Measurements from ENCODE around the gene RHCG. TPM values are rescaled to one million over a fixed set of nuclear protein-coding genes. Genes with fewer than 3 reads are reported as not detected.

The RHCG gene
- total and polyA plus RNA-seq, 8 donors, result 2.2 to 3.1 (median 2.6) TPM; not detected in 2

GRCh38 chr15:89460048-89460447, 36.3 kb downstream of the RHCG start:
- Histone ChIP-seq H3K36me3 (no peaks in the 10 kb centered on the region), H3K4me1 (no peaks in the 10 kb centered on the region), H3K27me3 (peaks cover 0 to 25% of the 10 kb centered on the region in 2 donors), H3K4me3 (no peak overlapping the region), H3K27ac (no peak overlapping the region), H3K9me3 (peaks cover 0 to 12% of the 10 kb centered on the region in 2 donors)
- TF ChIP-seq CTCF (IDR thresholded peaks at IDR 0.05), result no peak
- DNase-seq, result no peak
- no peak for ATAC-seq
- intact Hi-C loops (cut with DNase I), result no loop called here

GRCh38 chr15:89459271-89460038, 36.9 kb downstream of the RHCG start:
- no peak for ATAC-seq
- no peak for TF ChIP-seq CTCF (IDR thresholded peaks at IDR 0.05)
- Histone ChIP-seq H3K4me3 (no peak overlapping the region), H3K36me3 (no peaks in the 10 kb centered on the region), H3K27me3 (peaks cover 0 to 28% of the 10 kb centered on the region in 2 donors), H3K4me1 (no peaks in the 10 kb centered on the region), H3K27ac (no peak overlapping the region), H3K9me3 (peaks cover 0 to 12% of the 10 kb centered on the region in 2 donors)
- no peak for DNase-seq
- intact Hi-C loops (cut with DNase I), result no loop called here

GRCh38 chr15:89458440-89458839, 37.9 kb downstream of the RHCG start:
- H3K4me1 ChIP-seq, result no peaks in the 10 kb centered on the region
- TF ChIP-seq CTCF (IDR thresholded peaks at IDR 0.05), result no peak
- peaks cover 0 to 12% of the 10 kb centered on the region in 2 donors for H3K9me3 ChIP-seq
- intact Hi-C loops (cut with DNase I), result no loop called here
- no peak for DNase-seq
- no peak overlapping the region for H3K4me3 ChIP-seq
- H3K27ac ChIP-seq, result no peak overlapping the region
- ATAC-seq, result no peak
- no peaks in the 10 kb centered on the region for H3K36me3 ChIP-seq
- H3K27me3 ChIP-seq, result peaks cover 0 to 32% of the 10 kb centered on the region in 2 donors

- intact Hi-C loops (cut with DNase I), result no loop called here
- H3K4me1 ChIP-seq, result no peaks in the 10 kb centered on the region
- TF ChIP-seq CTCF (IDR thresholded peaks at IDR 0.05), result no peak
- DNase-seq, result no peak
- H3K9me3 ChIP-seq, result peaks cover 0 to 12% of the 10 kb centered on the region in 2 donors
- no peaks in the 10 kb centered on the region for H3K36me3 ChIP-seq
- no peak overlapping the region for H3K27ac ChIP-seq
- no peak for ATAC-seq
- no peak overlapping the region for H3K4me3 ChIP-seq
- peaks cover 0 to 46% of the 10 kb centered on the region in 2 donors for H3K27me3 ChIP-seq
Observed at GRCh38 chr15:89457086-89457485, 39.3 kb downstream of the RHCG start.

- Histone ChIP-seq H3K9me3 (peaks cover 0 to 12% of the 10 kb centered on the region in 2 donors), H3K27me3 (peaks cover 0 to 49% of the 10 kb centered on the region in 2 donors), H3K27ac (no peak overlapping the region), H3K36me3 (no peaks in the 10 kb centered on the region), H3K4me1 (no peaks in the 10 kb centered on the region), H3K4me3 (no peak overlapping the region)
- no peak for TF ChIP-seq CTCF (IDR thresholded peaks at IDR 0.05)
- DNase-seq, result no peak
- ATAC-seq, result no peak
- intact Hi-C loops (cut with DNase I), result no loop called here
Observed at GRCh38 chr15:89455535-89455934, 40.8 kb downstream of the RHCG start.

Measured in left lung (tissue), 10 donors.